ENCODE data around the gene EVI5.

The EVI5 gene

GRCh38 chr1:92563457-92564216 is 221.3 kb downstream of the EVI5 start:
- TF ChIP-seq CTCF (conservative IDR thresholded peaks at IDR 0.05), result no peak
- no peak overlapping the region for H3K27ac ChIP-seq

GRCh38 chr1:92556350-92556749 is 228.6 kb downstream of the EVI5 start:
- no peak for TF ChIP-seq CTCF (conservative IDR thresholded peaks at IDR 0.05)
- H3K27ac ChIP-seq, result no peak overlapping the region

GRCh38 chr1:92554216-92554615 is 230.7 kb downstream of the EVI5 start:
- H3K27ac ChIP-seq, result no peak overlapping the region
- TF ChIP-seq CTCF (conservative IDR thresholded peaks at IDR 0.05), result no peak

- TF ChIP-seq CTCF (conservative IDR thresholded peaks at IDR 0.05), result no peak
- no peak overlapping the region for H3K27ac ChIP-seq
These were observed 233.0 kb downstream of the EVI5 start for GRCh38 chr1:92551916-92552315.

GRCh38 chr1:92544756-92545165 is 240.1 kb downstream of the EVI5 start:
- H3K27ac ChIP-seq, result no peak overlapping the region

GRCh38 chr1:92543131-92544055 is 241.5 kb downstream of the EVI5 start:
- TF ChIP-seq CTCF (conservative IDR thresholded peaks at IDR 0.05), result no peak
- H3K27ac ChIP-seq, result no peak overlapping the region

More at GRCh38 chr1:92544756-92545165, 240.1 kb downstream of the EVI5 start:
- no peak for TF ChIP-seq CTCF (conservative IDR thresholded peaks at IDR 0.05)

GRCh38 chr1:92538413-92539061 is 246.4 kb downstream of the EVI5 start:
- H3K27ac ChIP-seq, result peak overlapping the region; percentile 53
- no peak for TF ChIP-seq CTCF (conservative IDR thresholded peaks at IDR 0.05)
